HepG2 (cell line): ENCODE results near the gene NOTUM. TPM values are rescaled to one million over a fixed set of nuclear protein-coding genes. Genes with fewer than 3 reads are reported as not detected.

Experiments
- CHCHD3 ChIP-seq: sonication (generic); formaldehyde crosslinking; IDR thresholded peaks from 2 replicates; pipeline ENCODE4 v1.8.0; 2022; ENCODE audit warnings: mild to moderate bottlenecking, missing genetic modification reagents, moderate library complexity
- ELF3 ChIP-seq: IDR thresholded peaks from 2 replicates; pipeline ENCODE4 v1.6.1; 2016; ENCODE audit warnings: missing genetic modification reagents, missing compliant biosample characterization
- KAT2B ChIP-seq: fragments of 150-350 bp; IDR thresholded peaks from 2 replicates; pipeline ENCODE4 v1.6.1; 2014; ENCODE audit warnings: low read depth, low read length, borderline replicate concordance
- KDM4B ChIP-seq: sonication (generic); formaldehyde crosslinking; IDR thresholded peaks from 2 replicates; pipeline ENCODE4 v1.4.0; 2020; ENCODE audit warnings: missing genetic modification reagents
- MXD4 ChIP-seq: IDR thresholded peaks from 2 replicates; pipeline ENCODE4 v1.6.1; 2016; ENCODE audit warnings: mild to moderate bottlenecking, missing biosample characterization, missing genetic modification reagents
- NR1H2 ChIP-seq: sonication (generic); formaldehyde crosslinking; IDR thresholded peaks from 2 replicates; pipeline ENCODE4 v1.8.1; 2022; ENCODE audit warnings: low read depth, missing genetic modification reagents, borderline replicate concordance
- POGZ ChIP-seq: sonication (generic); formaldehyde crosslinking; IDR thresholded peaks from 2 replicates; pipeline ENCODE4 v1.4.0; 2020; ENCODE audit warnings: mild to moderate bottlenecking, missing genetic modification reagents
- SMARCE1 ChIP-seq: fragments of 450-650 bp; IDR thresholded peaks from 2 replicates; pipeline ENCODE4 v1.6.1; 2017; ENCODE audit warnings: borderline replicate concordance
- ZNF672 ChIP-seq: sonication (generic); formaldehyde crosslinking; IDR thresholded peaks from 2 replicates; pipeline ENCODE4 v1.8.1; 2022; ENCODE audit warnings: missing genetic modification reagents
- ZSCAN20 ChIP-seq: sonication (generic); formaldehyde crosslinking; IDR thresholded peaks from 2 replicates; pipeline ENCODE4 v1.4.0; 2020; ENCODE audit warnings: missing genetic modification reagents, mild to moderate bottlenecking, borderline replicate concordance
- ZSCAN30 ChIP-seq: sonication (generic); formaldehyde crosslinking; IDR thresholded peaks from 2 replicates; pipeline ENCODE4 v1.5.0; 2020; ENCODE audit warnings: mild to moderate bottlenecking, missing genetic modification reagents
- polyA plus RNA-seq, 8 experiments: library from polyadenylated mRNA; depleted of rRNA in 3 of 8; stranded (reverse) in 7 of 8; unstranded in 1 of 8; fragments of >200 nt; fragmentation: Illumina TruSeq in 4 of 8; extraction: Trizol in 4 of 8; gene quantifications; 2 replicates each; pipeline versions ENCODE4 v1.2.1 to v1.2.3, GENCODE V29; 2011 to 2016; ENCODE audit warnings: low read depth in 4 of 8, missing spikeins in 1 of 8, mixed read lengths in 1 of 8; ENCODE audit not compliant: insufficient read depth in 1 of 8
- total RNA-seq, 5 experiments: library from RNA; depleted of rRNA; stranded (reverse); fragments of >200 nt; fragmentation: Illumina TruSeq; extraction: Trizol; gene quantifications; 2 replicates each; pipeline ENCODE4 v1.2.3, GENCODE V29; 2016; ENCODE audit warnings: low read depth in 1 of 5
- TF ChIP-seq, protein P1 (sequence below): sonication (generic); formaldehyde crosslinking; IDR thresholded peaks from 2 replicates; pipeline ENCODE4 v1.5.0; 2020; ENCODE audit warnings: mild to moderate bottlenecking, missing genetic modification reagents, borderline replicate concordance
- TF ChIP-seq, protein P2 (sequence below), 2 experiments: sonication (generic) in 1 of 2; formaldehyde crosslinking in 1 of 2; IDR thresholded peaks; 2 replicates each; pipeline versions ENCODE4 v1.4.0 to v1.6.1; 2016 to 2020; ENCODE audit warnings: borderline replicate concordance in 1 of 2, low read depth in 1 of 2, mild to moderate bottlenecking in 1 of 2, missing genetic modification reagents in 1 of 2
- TF ChIP-seq, protein P3 (sequence below): sonication (generic); formaldehyde crosslinking; conservative IDR thresholded peaks from 2 replicates; pipeline ENCODE4 v1.4.0; 2020; ENCODE audit warnings: mild to moderate bottlenecking, missing genetic modification reagents, moderate library complexity
- TF ChIP-seq, protein P4 (sequence below): sonication (generic); formaldehyde crosslinking; IDR thresholded peaks from 2 replicates; pipeline ENCODE4 v1.5.0; 2020; ENCODE audit warnings: mild to moderate bottlenecking, missing genetic modification reagents

NOTUM gene
- total and polyA plus RNA-seq, 2 of the 13 experiments (the other 11 are each of a cell fraction or from before 2014, with no cell fraction given): 150 to 160 TPM

DNA sequence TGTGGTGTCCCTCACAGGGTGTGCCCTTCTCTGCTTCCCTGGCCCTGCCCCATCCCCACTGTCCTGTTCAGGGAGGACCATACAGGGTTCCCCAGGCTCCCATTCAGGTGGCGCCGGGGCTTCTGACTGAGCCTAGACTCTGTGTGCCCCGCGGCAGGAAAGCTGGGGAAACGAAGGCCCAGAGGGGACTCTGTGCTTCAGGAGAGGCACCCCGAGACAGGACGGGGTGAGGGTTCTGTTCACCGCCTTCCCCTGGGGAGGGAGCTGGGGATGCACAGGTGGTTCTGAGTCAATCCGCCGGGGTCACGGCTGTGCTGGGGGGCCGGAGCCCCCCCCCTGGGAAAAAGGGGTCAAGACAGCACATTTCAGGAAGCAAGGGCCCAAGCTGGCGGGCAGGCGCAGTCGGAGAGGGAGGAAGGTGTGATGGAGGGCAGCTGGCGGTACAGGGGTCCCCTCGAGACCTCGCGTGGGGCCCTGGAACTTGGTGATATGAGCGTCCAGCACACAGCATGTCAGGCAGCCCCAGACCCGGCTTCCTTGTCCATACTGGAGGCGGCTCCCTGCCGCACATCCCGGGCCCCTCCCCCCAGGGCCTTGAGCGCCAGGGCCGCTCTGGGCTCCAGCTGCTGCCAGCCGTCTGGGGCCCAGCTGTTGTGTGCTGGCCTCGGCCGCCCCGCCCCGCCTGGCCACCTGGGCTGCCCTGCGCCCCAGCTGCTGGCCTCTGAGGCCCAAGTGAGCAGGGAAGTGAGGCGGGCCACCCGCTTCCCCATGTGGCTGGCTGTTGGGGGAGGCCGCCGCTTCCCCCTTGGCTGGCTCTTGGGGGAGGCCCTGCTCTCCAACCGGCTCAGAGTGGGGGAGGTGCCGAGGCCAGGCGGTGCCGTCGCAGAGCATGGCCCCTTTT, 5.6 kb upstream of the NOTUM start (continued):
- TF ChIP-seq KAT2B (no peak), ZSCAN30 (peak; percentile 97), ELF3 (peak; percentile 91), CHCHD3 (CRISPR knock-in tag) (0 out of 2 replicates have a peak, but pooled peaks have one; percentile 17), MXD4 (peak; percentile 95), NR1H2 (CRISPR knock-in tag) (0 out of 2 replicates have a peak, but pooled peaks have one; percentile 15), KDM4B (CRISPR knock-in tag) (no peak; the same call in 1 of the 2 replicates), ZSCAN20 (CRISPR knock-in tag) (peak; percentile 81), ZNF672 (CRISPR knock-in tag) (peak; percentile 52; the same call in 1 of the 2 replicates), SMARCE1 (no peak), POGZ (CRISPR knock-in tag) (peak; percentile 59)
- TF ChIP-seq, protein P1, sequence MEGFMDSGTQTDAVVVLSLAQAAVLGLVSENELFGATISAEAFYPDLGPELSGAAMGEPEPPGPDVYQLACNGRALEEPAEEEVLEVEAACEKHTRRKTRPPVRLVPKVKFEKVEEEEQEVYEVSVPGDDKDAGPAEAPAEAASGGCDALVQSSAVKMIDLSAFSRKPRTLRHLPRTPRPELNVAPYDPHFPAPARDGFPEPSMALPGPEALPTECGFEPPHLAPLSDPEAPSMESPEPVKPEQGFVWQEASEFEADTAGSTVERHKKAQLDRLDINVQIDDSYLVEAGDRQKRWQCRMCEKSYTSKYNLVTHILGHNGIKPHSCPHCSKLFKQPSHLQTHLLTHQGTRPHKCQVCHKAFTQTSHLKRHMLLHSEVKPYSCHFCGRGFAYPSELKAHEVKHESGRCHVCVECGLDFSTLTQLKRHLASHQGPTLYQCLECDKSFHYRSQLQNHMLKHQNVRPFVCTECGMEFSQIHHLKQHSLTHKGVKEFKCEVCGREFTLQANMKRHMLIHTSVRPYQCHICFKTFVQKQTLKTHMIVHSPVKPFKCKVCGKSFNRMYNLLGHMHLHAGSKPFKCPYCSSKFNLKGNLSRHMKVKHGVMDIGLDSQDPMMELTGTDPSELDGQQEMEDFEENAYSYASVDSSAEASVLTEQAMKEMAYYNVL (CRISPR knock-in tag): no peak
- TF ChIP-seq, protein P2, sequence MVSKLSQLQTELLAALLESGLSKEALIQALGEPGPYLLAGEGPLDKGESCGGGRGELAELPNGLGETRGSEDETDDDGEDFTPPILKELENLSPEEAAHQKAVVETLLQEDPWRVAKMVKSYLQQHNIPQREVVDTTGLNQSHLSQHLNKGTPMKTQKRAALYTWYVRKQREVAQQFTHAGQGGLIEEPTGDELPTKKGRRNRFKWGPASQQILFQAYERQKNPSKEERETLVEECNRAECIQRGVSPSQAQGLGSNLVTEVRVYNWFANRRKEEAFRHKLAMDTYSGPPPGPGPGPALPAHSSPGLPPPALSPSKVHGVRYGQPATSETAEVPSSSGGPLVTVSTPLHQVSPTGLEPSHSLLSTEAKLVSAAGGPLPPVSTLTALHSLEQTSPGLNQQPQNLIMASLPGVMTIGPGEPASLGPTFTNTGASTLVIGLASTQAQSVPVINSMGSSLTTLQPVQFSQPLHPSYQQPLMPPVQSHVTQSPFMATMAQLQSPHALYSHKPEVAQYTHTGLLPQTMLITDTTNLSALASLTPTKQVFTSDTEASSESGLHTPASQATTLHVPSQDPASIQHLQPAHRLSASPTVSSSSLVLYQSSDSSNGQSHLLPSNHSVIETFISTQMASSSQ (IDR thresholded peaks at IDR 0.05; ENCODE audit: low read depth): no peak
- TF ChIP-seq, protein P2 (CRISPR knock-in tag; IDR thresholded peaks at IDR 0.05; ENCODE audit: borderline replicate concordance): peak; percentile 93
- TF ChIP-seq, protein P3, sequence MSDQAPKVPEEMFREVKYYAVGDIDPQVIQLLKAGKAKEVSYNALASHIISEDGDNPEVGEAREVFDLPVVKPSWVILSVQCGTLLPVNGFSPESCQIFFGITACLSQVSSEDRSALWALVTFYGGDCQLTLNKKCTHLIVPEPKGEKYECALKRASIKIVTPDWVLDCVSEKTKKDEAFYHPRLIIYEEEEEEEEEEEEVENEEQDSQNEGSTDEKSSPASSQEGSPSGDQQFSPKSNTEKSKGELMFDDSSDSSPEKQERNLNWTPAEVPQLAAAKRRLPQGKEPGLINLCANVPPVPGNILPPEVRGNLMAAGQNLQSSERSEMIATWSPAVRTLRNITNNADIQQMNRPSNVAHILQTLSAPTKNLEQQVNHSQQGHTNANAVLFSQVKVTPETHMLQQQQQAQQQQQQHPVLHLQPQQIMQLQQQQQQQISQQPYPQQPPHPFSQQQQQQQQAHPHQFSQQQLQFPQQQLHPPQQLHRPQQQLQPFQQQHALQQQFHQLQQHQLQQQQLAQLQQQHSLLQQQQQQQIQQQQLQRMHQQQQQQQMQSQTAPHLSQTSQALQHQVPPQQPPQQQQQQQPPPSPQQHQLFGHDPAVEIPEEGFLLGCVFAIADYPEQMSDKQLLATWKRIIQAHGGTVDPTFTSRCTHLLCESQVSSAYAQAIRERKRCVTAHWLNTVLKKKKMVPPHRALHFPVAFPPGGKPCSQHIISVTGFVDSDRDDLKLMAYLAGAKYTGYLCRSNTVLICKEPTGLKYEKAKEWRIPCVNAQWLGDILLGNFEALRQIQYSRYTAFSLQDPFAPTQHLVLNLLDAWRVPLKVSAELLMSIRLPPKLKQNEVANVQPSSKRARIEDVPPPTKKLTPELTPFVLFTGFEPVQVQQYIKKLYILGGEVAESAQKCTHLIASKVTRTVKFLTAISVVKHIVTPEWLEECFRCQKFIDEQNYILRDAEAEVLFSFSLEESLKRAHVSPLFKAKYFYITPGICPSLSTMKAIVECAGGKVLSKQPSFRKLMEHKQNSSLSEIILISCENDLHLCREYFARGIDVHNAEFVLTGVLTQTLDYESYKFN (CRISPR knock-in tag): peak; percentile 89
- TF ChIP-seq, protein P4, sequence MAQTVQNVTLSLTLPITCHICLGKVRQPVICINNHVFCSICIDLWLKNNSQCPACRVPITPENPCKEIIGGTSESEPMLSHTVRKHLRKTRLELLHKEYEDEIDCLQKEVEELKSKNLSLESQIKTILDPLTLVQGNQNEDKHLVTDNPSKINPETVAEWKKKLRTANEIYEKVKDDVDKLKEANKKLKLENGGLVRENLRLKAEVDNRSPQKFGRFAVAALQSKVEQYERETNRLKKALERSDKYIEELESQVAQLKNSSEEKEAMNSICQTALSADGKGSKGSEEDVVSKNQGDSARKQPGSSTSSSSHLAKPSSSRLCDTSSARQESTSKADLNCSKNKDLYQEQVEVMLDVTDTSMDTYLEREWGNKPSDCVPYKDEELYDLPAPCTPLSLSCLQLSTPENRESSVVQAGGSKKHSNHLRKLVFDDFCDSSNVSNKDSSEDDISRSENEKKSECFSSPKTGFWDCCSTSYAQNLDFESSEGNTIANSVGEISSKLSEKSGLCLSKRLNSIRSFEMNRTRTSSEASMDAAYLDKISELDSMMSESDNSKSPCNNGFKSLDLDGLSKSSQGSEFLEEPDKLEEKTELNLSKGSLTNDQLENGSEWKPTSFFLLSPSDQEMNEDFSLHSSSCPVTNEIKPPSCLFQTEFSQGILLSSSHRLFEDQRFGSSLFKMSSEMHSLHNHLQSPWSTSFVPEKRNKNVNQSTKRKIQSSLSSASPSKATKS: peak; percentile 97; the same call in 1 of the 2 replicates
